Stomach (tissue), 9 donors: Measurements from ENCODE around the gene RPS6KA2. TPM values are rescaled to one million over a fixed set of nuclear protein-coding genes. Genes with fewer than 3 reads are reported as not detected.

Experiments used
- DNase-seq, 2 donors: peaks; one replicate each; pipeline versions ENCODE4 v3.0.0 to v3.0.0-alpha.2; 2013 to 2019
- H3K27ac ChIP-seq, 5 donors: fragments of 200-600 bp in 4 of 5; sonication (generic) in 4 of 5; one replicate each; pipeline ENCODE4 v1.5.1; 2013 to 2019; ENCODE audit warnings: mild to moderate bottlenecking in 1 of 5, moderate library complexity in 1 of 5
- H3K27me3 ChIP-seq, 3 donors: fragments of 200-600 bp; sonication (generic); one replicate each; pipeline ENCODE4 v1.5.1; 2017 to 2019; ENCODE audit warnings: mixed run types in 1 of 3
- H3K36me3 ChIP-seq, 4 donors: fragments of 200-600 bp; sonication (generic); 1 replicate in 3 of 4; 2 replicates in 1 of 4; pipeline ENCODE4 v1.5.1; 2016 to 2019
- H3K4me1 ChIP-seq, 4 donors: fragments of 200-600 bp; sonication (generic); one replicate each; pipeline ENCODE4 v1.5.1; 2016 to 2019
- H3K4me3 ChIP-seq, 4 donors: fragments of 200-600 bp; sonication (generic) in 3 of 4; one replicate each; pipeline ENCODE4 v1.5.1; 2016 to 2019; ENCODE audit warnings: mild to moderate bottlenecking in 1 of 4
- H3K9me3 ChIP-seq, 4 donors: fragments of 200-600 bp; sonication (generic); one replicate each; pipeline ENCODE4 v1.5.1; 2016 to 2019
- EP300 ChIP-seq: sonication (generic); formaldehyde crosslinking; IDR thresholded peaks from one replicate; pipeline ENCODE4 v1.6.1; 2017; ENCODE audit warnings: antibody characterized with exemption
- POLR2A ChIP-seq, 4 donors: fragments of 450-650 bp; IDR thresholded peaks; one replicate each; pipeline ENCODE4 v1.6.1; 2016; ENCODE audit warnings: antibody characterized with exemption in 4 of 4, control low read depth in 2 of 4, mild to moderate bottlenecking in 1 of 4, moderate library complexity in 1 of 4
- POLR2AphosphoS5 ChIP-seq, 3 donors: sonication (generic); formaldehyde crosslinking; IDR thresholded peaks; one replicate each; pipeline ENCODE4 v1.6.1; 2016; ENCODE audit warnings: antibody characterized with exemption in 3 of 3
- WGBS, 5 donors: extraction: QIAGEN DNeasy Blood & Tissue Kit in 3 of 5; methylation state at CpG; one replicate each; pipeline versions ENCODE4 v1.1.5 to v1.1.7; 2013 to 2018; 5-methylcytosine and 5-hydroxymethylcytosine counted together
- intact Hi-C: fragments of 100-400 bp; cut with DNase I; formaldehyde crosslinking; loops from one replicate; pipeline ENCODE4 v1.15.1; 2023; ENCODE audit warnings: low total_unique reads
- polyA plus RNA-seq, 3 donors: library from polyadenylated mRNA; stranded (reverse); fragments of 200-250 nt; gene quantifications; one replicate each; pipeline ENCODE4 v1.2.3, GENCODE V29; 2013
- total RNA-seq, 5 donors: library from RNA; depleted of rRNA; stranded (reverse); fragments of >200 nt; gene quantifications; one replicate each; pipeline versions ENCODE4 v1.1.0 to v1.2.3, GENCODE V29; 2014 to 2016
- TF ChIP-seq, protein P1 (sequence below), 7 experiments: fragments of 450-650 bp in 4 of 7; fragments of 200-600 bp in 3 of 7; sonication (generic) in 3 of 7; IDR thresholded peaks; one replicate each; pipeline ENCODE4 v1.5.1; 2016 to 2019; ENCODE audit warnings: antibody characterized with exemption in 7 of 7, control low read depth in 2 of 7, mild to moderate bottlenecking in 1 of 7
- donor health status: healthy with polysubstance abuse.
- donor health status: Bipolar disorder and iron deficiency.
- donor health status: healthy.

Gene RPS6KA2
- total and polyA plus RNA-seq, 8 donors: 10.9 to 150 (median 68.0) TPM

DNA sequence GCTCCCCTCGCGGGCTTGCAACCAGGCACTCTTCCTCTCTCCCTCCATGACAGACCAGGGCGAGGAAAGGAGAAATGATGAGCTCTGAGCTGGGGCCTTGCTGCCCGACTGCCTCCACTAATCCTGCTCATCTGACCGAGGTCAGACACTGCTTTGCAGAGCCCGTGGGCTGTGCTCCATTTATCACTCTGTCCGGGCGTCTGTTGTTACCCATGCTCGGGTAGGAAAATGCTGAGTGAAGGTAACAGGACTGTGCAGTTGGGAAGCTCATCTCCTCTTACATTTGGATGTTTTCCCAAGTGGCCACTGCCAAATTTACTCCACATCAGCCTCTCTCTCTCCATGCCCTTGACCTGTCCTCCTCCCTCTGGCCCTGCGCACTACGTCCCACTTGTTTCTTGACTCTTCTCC is 14.6 kb downstream of the RPS6KA2 start:
- Histone ChIP-seq H3K4me3 (no peak overlapping the region), H3K27ac (peak overlapping the region in 3 of 5 donors; percentile 58 to 69 (median 62)), H3K36me3 (no peaks in the 10 kb centered on the region), H3K4me1 (peaks cover 9 to 51% (median 26%) of the 10 kb centered on the region in 4 donors), H3K9me3 (no peaks in the 10 kb centered on the region), H3K27me3 (no peaks in the 10 kb centered on the region)
- WGBS, 5 donors: 55 to 84% (median 82%) methylated on average over 9 to 11 of the region's 11 CpGs
- intact Hi-C loops: no loop called here
- TF ChIP-seq EP300: no peak
- TF ChIP-seq, protein P1, sequence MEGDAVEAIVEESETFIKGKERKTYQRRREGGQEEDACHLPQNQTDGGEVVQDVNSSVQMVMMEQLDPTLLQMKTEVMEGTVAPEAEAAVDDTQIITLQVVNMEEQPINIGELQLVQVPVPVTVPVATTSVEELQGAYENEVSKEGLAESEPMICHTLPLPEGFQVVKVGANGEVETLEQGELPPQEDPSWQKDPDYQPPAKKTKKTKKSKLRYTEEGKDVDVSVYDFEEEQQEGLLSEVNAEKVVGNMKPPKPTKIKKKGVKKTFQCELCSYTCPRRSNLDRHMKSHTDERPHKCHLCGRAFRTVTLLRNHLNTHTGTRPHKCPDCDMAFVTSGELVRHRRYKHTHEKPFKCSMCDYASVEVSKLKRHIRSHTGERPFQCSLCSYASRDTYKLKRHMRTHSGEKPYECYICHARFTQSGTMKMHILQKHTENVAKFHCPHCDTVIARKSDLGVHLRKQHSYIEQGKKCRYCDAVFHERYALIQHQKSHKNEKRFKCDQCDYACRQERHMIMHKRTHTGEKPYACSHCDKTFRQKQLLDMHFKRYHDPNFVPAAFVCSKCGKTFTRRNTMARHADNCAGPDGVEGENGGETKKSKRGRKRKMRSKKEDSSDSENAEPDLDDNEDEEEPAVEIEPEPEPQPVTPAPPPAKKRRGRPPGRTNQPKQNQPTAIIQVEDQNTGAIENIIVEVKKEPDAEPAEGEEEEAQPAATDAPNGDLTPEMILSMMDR (IDR thresholded peaks at IDR 0.05): no peak
- no peak for TF ChIP-seq POLR2AphosphoS5 (IDR thresholded peaks at IDR 0.05)
- TF ChIP-seq POLR2A (IDR thresholded peaks at IDR 0.05): no peak
- DNase-seq: no peak

DNA sequence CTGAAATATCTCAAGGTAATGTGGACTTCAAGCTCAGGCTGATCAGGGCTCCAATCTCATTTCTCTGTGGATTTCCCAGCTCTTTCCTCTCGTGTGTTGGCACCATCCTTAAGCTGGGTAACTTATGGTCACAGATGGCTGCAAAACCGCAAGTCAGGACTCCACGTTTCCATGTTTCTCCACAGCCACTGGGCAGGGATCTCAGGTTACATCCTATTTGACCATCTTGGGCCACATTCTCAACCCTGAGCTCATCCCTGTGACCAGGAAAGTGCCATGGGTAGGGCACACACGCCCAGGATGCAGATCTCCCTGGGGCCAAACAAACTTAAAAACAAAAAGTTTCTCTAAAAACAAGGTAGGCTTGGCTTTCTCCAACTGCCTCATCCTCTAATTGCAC is 15.4 kb downstream of the RPS6KA2 start:
- Histone ChIP-seq H3K9me3 (no peaks in the 10 kb centered on the region), H3K27me3 (no peaks in the 10 kb centered on the region), H3K27ac (peak overlapping the region in 2 of 5 donors; percentile 58 to 62), H3K36me3 (no peaks in the 10 kb centered on the region), H3K4me1 (peaks cover 13 to 53% (median 23%) of the 10 kb centered on the region in 4 donors), H3K4me3 (no peak overlapping the region)
- TF ChIP-seq, protein P1 (IDR thresholded peaks at IDR 0.05): no peak
- no peak for TF ChIP-seq EP300
- TF ChIP-seq POLR2A (IDR thresholded peaks at IDR 0.05): no peak
- no peak for TF ChIP-seq POLR2AphosphoS5 (IDR thresholded peaks at IDR 0.05)
- intact Hi-C loops: no loop called here
- no peak for DNase-seq
- 79 to 88% (median 84%) methylated on average over 4 of the region's 4 CpGs for WGBS, 5 donors

DNA sequence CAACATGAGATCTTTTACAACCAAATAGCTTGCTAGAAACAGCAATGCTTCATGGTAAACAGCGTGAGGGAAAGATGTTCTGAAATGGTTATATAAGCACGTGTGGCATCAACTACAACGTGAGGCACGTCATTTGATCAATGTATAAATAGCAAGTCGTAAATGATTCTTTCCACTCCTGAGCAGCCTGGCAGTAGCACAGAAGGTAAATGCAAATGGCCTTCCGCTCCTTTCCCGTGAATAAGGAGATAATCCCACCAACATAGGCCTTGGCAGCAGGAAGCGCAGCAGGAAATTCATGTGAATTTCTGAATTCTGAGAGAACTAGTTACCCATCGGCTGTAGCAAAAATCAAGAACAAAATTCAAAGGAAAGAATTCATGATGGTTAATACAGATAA is 17.0 kb downstream of the RPS6KA2 start:
- TF ChIP-seq, protein P1 (IDR thresholded peaks at IDR 0.05): no peak
- TF ChIP-seq POLR2A (IDR thresholded peaks at IDR 0.05) (no peak), EP300 (no peak), POLR2AphosphoS5 (IDR thresholded peaks at IDR 0.05) (no peak)
- Histone ChIP-seq H3K27me3 (no peaks in the 10 kb centered on the region), H3K4me1 (peaks cover 9 to 39% (median 22%) of the 10 kb centered on the region in 4 donors), H3K9me3 (no peaks in the 10 kb centered on the region), H3K36me3 (no peaks in the 10 kb centered on the region), H3K4me3 (no peak overlapping the region), H3K27ac (peak overlapping the region in 1 of 5 donors; percentile 9)
- DNase-seq: no peak
- 87 to 91% (median 90%) methylated on average over 9 of the region's 9 CpGs for whole genome bisulfite sequencing, 5 donors
- intact Hi-C loops: no loop called here

DNA sequence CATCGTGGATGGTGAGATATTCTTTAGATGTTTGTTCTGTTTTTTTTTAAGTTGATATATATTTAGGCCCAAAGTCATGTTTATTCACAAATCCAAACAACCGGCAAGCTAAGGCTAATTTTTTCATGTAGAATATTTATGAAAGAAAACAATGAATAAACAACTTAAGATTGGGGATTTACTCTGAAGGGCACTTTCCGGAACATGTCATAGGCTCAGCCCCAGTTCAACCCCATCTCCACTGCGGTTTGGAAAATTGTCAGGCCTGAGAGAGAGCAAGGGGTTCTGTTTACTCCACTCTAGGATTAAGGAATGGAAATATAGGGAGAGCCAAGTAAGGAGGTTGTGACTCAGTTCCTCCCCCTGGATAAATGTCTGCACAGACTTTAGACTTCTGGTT is 18.3 kb downstream of the RPS6KA2 start:
- H3K9me3 ChIP-seq: no peaks in the 10 kb centered on the region
- no peak overlapping the region for H3K4me3 ChIP-seq
- peak in 2 of 3 donors; percentile 20 to 48 for TF ChIP-seq POLR2AphosphoS5 (IDR thresholded peaks at IDR 0.05)
- TF ChIP-seq, protein P1 (IDR thresholded peaks at IDR 0.05): no peak
- no peak for TF ChIP-seq POLR2A (IDR thresholded peaks at IDR 0.05)
- no peak for TF ChIP-seq EP300
- 52 to 72% (median 70%) methylated on average over 4 of the region's 4 CpGs for WGBS, 5 donors
- H3K27me3 ChIP-seq: no peaks in the 10 kb centered on the region
- H3K36me3 ChIP-seq: no peaks in the 10 kb centered on the region
- H3K27ac ChIP-seq: peak overlapping the region in 4 of 5 donors; percentile 45 to 70 (median 54)
- DNase-seq: peak in 1 of 2 donors; percentile 59
- intact Hi-C loops: no loop called here
- peaks cover under 1 to 27% (median 17%) of the 10 kb centered on the region in 4 donors for H3K4me1 ChIP-seq
